BLaER1 (cell line): ENCODE data around the gene TIMM44.

Source experiments
- H3K27ac ChIP-seq: shearing (Covaris generic); formaldehyde crosslinking; 2 replicates; pipeline ENCODE4 v1.8.1; 2022
- H3K27me3 ChIP-seq: shearing (Covaris generic); formaldehyde crosslinking; 2 replicates; pipeline ENCODE4 v1.8.1; 2022
- H3K36me3 ChIP-seq: shearing (Covaris generic); formaldehyde crosslinking; 2 replicates; pipeline ENCODE4 v1.8.1; 2022
- H3K4me1 ChIP-seq: shearing (Covaris generic); formaldehyde crosslinking; 2 replicates; pipeline ENCODE4 v1.8.1; 2022
- H3K4me2 ChIP-seq: shearing (Covaris generic); formaldehyde crosslinking; 2 replicates; pipeline ENCODE4 v1.8.1; 2022
- H3K4me3 ChIP-seq: shearing (Covaris generic); formaldehyde crosslinking; 2 replicates; pipeline ENCODE4 v1.8.1; 2022
- H3K9ac ChIP-seq: shearing (Covaris generic); formaldehyde crosslinking; 2 replicates; pipeline ENCODE4 v1.8.1; 2022
- H3K9me3 ChIP-seq: shearing (Covaris generic); formaldehyde crosslinking; 2 replicates; pipeline ENCODE4 v1.8.1; 2022
- H4K20me1 ChIP-seq: shearing (Covaris generic); formaldehyde crosslinking; 2 replicates; pipeline ENCODE4 v1.8.1; 2022
- Cebpa-rat ChIP-seq: shearing (Covaris generic); IDR thresholded peaks from 2 replicates; pipeline ENCODE4 v1.8.1; 2022

The TIMM44 gene

DNA sequence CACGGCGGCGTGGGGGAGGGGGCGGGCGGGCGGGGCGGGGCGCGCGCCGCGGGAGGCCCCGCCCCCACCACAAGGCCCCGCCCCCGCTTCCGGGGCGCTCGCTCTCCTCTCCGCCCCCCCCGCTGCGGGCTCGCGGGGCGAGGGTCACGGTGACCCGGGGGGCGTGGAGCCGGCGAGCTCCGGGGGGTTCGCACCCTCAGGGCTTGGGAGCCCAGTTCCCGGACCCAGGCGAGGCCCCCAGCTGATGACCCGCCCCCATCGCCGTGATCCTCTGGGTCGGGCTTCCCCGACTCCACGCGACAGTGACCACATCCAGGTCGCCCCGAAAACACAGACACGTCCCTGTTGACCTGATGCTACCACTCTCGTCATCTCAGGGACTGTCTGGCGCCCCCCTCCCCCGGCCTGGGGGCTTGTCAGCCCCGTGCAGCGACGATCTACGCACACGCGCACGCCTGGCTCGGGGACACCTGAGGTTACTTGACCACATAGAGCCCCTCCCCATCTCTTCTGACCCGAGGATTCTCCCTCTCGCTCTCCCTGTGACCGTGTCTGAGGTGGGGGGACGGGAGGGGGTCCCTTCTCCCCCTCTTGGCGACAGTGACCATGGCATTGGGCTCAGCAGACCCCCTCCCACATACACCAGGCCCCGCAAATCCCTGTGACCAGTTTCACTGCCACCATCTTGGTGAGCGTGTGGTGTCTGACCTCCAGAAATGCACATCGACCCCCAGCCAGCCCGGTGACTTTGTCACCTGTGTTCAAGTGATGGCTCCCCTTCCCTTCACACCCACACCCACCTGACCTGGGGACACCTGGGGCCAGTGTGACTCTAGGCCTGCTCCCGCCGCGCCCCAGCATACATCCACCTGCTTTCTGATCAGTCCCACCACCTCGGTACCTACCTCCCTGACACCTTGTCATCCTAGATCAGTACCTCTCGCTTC lies 39.1 kb downstream of the TIMM44 start:
- peak overlapping the region; percentile 83 for H3K27ac ChIP-seq
- peaks cover 73% of the 10 kb centered on the region for H3K4me1 ChIP-seq
- peaks cover 54% of the 10 kb centered on the region for H4K20me1 ChIP-seq
- H3K4me2 ChIP-seq: peak overlapping the region; percentile 98
- no peaks in the 10 kb centered on the region for H3K9me3 ChIP-seq
- peak overlapping the region; percentile 82 for H3K9ac ChIP-seq
- TF ChIP-seq Cebpa-rat: no peak
- H3K36me3 ChIP-seq: peaks cover 24% of the 10 kb centered on the region
- peak overlapping the region; percentile 86 for H3K4me3 ChIP-seq
- H3K27me3 ChIP-seq: no peaks in the 10 kb centered on the region

DNA sequence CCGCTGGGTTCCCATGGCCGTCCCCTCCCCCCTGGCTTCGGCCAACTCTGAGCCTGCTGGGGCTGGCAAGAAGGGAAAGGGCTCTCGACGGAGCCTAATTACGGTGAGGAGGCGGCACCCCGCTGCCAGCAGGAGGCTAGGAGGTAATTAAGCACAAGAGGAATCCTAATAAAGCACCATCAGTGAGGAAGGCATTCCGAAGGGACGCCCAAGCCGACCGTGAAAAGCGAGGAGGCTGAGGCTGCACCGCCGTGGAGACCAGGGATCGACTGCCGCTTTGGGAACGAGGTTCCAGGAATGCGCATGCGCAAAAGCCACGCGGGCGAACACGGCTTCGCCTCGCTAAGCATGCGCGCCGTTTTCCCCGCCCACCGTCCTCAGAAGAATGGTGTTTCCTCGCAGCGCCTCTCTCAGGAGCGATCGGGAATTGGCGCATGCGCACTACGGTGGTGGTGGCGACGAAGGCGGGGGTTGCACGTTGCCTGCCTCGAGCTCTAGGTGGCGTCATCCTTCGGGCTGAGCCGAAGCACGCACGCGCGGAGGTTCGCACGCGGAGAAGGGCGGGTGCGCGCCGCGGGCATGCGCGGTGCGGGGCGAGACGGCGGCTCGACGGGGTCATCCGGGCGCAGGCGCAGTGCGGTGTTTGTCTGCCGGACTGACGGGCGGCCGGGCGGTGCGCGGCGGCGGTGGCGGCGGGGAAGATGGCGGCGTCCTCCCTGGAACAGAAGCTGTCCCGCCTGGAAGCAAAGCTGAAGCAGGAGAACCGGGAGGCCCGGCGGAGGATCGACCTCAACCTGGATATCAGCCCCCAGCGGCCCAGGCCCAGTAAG lies 40.0 kb downstream of the TIMM44 start, which contains the start of gene MAP2K7:
TSS of gene MAP2K7 (plus strand) at position 634 of the 830 bp plus-strand sequence. CDS start at position 702, 68 bp downstream.
- no peaks in the 10 kb centered on the region for H3K27me3 ChIP-seq
- TF ChIP-seq Cebpa-rat: no peak
- H3K4me3 ChIP-seq: peak within 1 kb of the TSS; percentile 86
- H3K27ac ChIP-seq: peak within 1 kb of the TSS; percentile 91
- peaks cover 64% of the 10 kb centered on the region for H3K4me1 ChIP-seq
- H3K9me3 ChIP-seq: no peaks in the 10 kb centered on the region
- peak within 1 kb of the TSS; percentile 90 for H3K9ac ChIP-seq
- peak within 1 kb of the TSS; percentile 100 for H3K4me2 ChIP-seq
- H4K20me1 ChIP-seq: peaks cover 45% of the 10 kb centered on the region
- peaks cover 16% of the 10 kb centered on the region for H3K36me3 ChIP-seq

DNA sequence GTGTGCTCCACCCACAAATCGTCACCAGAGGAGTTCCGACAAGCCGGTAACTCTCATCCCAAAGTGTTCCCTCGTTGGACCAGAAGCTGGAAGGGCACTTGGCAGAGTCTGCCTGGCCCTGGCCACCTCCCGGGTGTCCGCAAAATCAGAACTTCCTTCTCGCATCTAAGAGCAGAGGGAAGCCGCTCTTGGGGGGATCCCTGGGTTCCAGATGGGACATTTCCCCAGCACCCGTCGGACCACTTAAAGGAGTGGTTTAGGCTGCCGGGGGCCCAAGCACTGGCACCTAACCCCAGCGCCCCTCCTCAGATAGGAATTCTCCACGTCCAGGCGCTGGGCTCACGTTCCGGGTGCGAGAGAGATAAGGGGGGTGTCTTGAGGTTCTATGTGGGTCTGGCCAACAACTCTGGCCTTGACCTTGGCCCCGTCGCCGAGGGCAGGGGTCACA lies 40.6 kb downstream of the TIMM44 start:
- Histone ChIP-seq H3K4me1 (peaks cover 58% of the 10 kb centered on the region), H3K4me3 (peak overlapping the region; percentile 86), H3K27ac (peak overlapping the region; percentile 91), H3K9me3 (no peaks in the 10 kb centered on the region), H3K27me3 (no peaks in the 10 kb centered on the region), H3K4me2 (peak overlapping the region; percentile 100), H4K20me1 (peaks cover 38% of the 10 kb centered on the region), H3K9ac (peak overlapping the region; percentile 90), H3K36me3 (peaks cover 12% of the 10 kb centered on the region)
- no peak for TF ChIP-seq Cebpa-rat

DNA sequence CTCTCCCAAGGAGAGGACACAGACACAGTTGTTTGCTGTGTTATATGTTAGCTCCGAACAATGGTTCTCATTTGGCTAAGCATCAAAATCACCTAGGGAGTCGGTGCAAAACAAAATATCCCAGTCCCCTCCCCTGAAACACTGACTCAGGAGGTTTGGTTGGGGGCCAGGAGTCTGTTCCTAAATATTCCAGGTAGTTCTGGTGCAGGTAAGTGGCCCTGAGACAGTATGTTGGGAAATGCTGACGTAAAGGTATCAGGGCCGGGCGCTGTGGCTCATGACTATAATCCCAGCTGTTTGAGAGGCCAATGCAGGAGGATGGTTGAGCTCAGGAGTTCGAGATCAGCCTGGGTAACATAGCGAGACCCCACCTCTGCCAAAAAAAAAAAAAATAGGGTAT lies 42.1 kb downstream of the TIMM44 start:
- Histone ChIP-seq H3K4me2 (no peak overlapping the region), H3K4me1 (peaks cover 43% of the 10 kb centered on the region), H3K27me3 (no peaks in the 10 kb centered on the region), H3K27ac (no peak overlapping the region), H3K9me3 (no peaks in the 10 kb centered on the region), H3K4me3 (no peak overlapping the region), H3K9ac (no peak overlapping the region), H3K36me3 (peaks cover 8% of the 10 kb centered on the region), H4K20me1 (peaks cover 23% of the 10 kb centered on the region)
- TF ChIP-seq Cebpa-rat: no peak

DNA sequence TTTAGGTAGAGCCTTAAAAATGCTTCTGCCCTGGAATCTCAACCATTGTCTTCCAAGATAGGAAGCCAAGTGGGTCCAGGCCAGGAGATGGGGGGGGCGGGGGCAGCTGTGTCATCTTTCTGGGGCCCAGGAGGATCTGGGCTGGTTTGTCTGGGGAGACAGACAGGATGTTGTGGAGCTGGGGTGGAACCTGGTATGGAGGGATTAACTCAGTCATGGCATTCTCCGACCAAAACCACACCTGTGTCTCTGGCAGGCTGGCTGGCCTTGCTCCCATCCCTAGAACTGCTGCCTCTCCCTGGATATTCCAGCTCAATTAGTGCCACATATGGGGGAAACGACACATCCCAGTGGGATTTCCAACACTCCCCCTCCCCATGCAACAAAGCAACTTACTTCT lies 42.5 kb downstream of the TIMM44 start:
- no peak overlapping the region for H3K4me2 ChIP-seq
- H3K9ac ChIP-seq: no peak overlapping the region
- no peaks in the 10 kb centered on the region for H3K9me3 ChIP-seq
- peaks cover 4% of the 10 kb centered on the region; the same call in 1 of the 2 replicates for H3K36me3 ChIP-seq
- no peak overlapping the region for H3K27ac ChIP-seq
- H3K4me3 ChIP-seq: no peak overlapping the region
- peaks cover 19% of the 10 kb centered on the region for H4K20me1 ChIP-seq
- no peaks in the 10 kb centered on the region for H3K27me3 ChIP-seq
- TF ChIP-seq Cebpa-rat: no peak
- H3K4me1 ChIP-seq: peaks cover 39% of the 10 kb centered on the region

DNA sequence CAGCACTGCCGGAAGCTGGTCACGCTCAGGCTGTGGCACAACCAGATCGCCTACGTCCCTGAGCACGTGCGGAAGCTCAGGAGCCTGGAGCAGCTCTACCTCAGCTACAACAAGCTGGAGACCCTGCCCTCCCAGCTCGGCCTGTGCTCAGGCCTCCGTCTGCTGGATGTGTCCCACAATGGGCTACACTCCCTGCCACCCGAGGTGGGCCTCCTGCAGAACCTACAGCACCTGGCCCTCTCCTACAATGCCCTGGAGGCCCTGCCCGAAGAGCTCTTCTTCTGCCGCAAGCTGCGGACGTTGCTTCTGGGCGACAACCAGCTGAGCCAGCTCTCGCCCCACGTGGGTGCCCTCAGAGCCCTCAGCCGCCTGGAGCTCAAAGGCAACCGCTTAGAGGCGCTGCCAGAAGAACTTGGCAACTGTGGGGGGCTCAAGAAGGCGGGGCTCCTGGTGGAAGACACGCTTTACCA lies 43.0 kb downstream of the TIMM44 start:
- no peak overlapping the region for H3K9ac ChIP-seq
- no peak for TF ChIP-seq Cebpa-rat
- no peaks in the 10 kb centered on the region for H3K36me3 ChIP-seq
- peaks cover 14% of the 10 kb centered on the region for H4K20me1 ChIP-seq
- no peak overlapping the region for H3K4me2 ChIP-seq
- no peak overlapping the region for H3K27ac ChIP-seq
- H3K4me1 ChIP-seq: peaks cover 34% of the 10 kb centered on the region
- H3K27me3 ChIP-seq: no peaks in the 10 kb centered on the region
- H3K9me3 ChIP-seq: no peaks in the 10 kb centered on the region
- H3K4me3 ChIP-seq: no peak overlapping the region

DNA sequence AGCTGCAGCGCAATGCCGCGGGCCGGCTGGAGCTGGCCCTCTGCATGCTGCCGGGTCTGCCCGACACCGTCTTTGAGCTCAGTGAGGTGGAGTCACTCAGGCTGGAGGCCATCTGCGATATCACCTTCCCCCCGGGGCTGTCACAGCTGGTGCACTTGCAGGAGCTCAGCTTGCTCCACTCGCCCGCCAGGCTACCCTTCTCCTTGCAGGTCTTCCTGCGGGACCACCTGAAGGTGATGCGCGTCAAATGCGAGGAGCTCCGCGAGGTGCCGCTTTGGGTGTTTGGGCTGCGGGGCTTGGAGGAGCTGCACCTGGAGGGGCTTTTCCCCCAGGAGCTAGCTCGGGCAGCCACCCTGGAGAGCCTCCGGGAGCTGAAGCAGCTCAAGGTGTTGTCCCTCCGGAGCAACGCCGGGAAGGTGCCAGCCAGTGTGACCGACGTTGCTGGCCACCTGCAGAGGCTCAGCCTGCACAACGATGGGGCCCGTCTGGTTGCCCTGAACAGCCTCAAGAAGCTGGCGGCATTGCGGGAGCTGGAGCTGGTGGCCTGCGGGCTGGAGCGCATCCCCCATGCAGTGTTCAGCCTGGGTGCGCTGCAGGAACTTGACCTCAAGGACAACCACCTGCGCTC lies 43.6 kb downstream of the TIMM44 start:
- TF ChIP-seq Cebpa-rat: no peak
- Histone ChIP-seq H3K27ac (no peak overlapping the region), H3K27me3 (no peaks in the 10 kb centered on the region), H3K9me3 (no peaks in the 10 kb centered on the region), H3K9ac (no peak overlapping the region), H3K36me3 (no peaks in the 10 kb centered on the region), H3K4me3 (no peak overlapping the region), H3K4me1 (peaks cover 28% of the 10 kb centered on the region), H4K20me1 (peaks cover 9% of the 10 kb centered on the region), H3K4me2 (no peak overlapping the region)

DNA sequence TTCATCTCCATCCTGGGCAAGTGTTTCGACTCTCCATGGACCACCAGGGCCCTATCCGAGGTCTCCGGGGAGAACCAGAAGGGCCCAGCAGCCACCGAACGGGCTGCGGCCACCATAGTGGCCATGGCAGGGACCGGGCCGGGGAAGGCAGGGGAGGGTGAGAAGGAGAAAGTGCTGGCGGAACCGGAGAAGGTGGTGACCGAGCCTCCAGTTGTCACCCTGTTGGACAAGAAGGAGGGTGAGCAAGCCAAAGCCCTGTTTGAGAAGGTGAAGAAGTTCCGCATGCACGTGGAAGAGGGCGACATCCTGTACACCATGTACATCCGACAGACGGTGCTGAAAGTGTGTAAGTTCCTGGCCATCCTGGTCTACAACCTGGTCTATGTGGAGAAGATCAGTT lies 44.5 kb downstream of the TIMM44 start:
- Histone ChIP-seq H3K36me3 (no peaks in the 10 kb centered on the region), H4K20me1 (no peaks in the 10 kb centered on the region), H3K4me1 (peaks cover 25% of the 10 kb centered on the region), H3K4me3 (no peak overlapping the region), H3K4me2 (no peak overlapping the region), H3K9ac (no peak overlapping the region), H3K27me3 (no peaks in the 10 kb centered on the region), H3K9me3 (no peaks in the 10 kb centered on the region), H3K27ac (no peak overlapping the region)
- no peak for TF ChIP-seq Cebpa-rat

DNA sequence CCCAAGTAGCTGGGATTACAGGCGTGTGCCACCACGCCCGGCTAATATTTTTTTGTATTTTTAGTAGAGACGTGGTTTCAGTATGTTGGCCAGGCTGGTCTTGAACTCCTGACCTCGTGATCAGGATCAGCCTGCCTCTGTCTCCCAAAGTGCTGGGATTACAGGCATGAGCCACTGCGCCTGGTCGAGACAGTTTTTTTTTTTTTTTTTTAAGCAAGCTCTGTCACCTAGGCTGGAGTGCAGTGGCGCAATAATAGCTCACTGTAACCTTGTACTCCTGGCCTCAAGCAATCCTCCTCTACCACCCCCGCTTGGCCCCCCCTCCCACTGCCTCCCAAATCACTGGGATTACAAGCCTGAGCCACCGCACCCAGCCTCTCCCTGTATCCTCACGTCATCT lies 46.2 kb downstream of the TIMM44 start:
- H3K4me3 ChIP-seq: no peak overlapping the region

More for the DNA sequence above, 46.2 kb downstream of the TIMM44 start:
- Histone ChIP-seq H3K27ac (no peak overlapping the region), H3K9me3 (no peaks in the 10 kb centered on the region), H3K4me1 (peaks cover 26% of the 10 kb centered on the region), H3K27me3 (no peaks in the 10 kb centered on the region), H3K36me3 (no peaks in the 10 kb centered on the region), H3K9ac (no peak overlapping the region), H4K20me1 (no peaks in the 10 kb centered on the region), H3K4me2 (no peak overlapping the region)
- no peak for TF ChIP-seq Cebpa-rat
